H1 (cell line): ENCODE measurements around the gene DDI1.

Source experiments
- ASH2L ChIP-seq: fragments of 200-600, 300-600 bp; sonication (generic); IDR thresholded peaks from one replicate; pipeline ENCODE4 v1.7.1; 2017; ENCODE audit warnings: low read length
- CHD7 ChIP-seq: fragments of 300-600 bp; sonication (generic); IDR thresholded peaks from 2 replicates; pipeline ENCODE4 v1.7.1; 2012; ENCODE audit warnings: low read length, moderate library complexity, mild to moderate bottlenecking, inconsistent platforms; ENCODE audit not compliant: insufficient replicate concordance
- CTCF ChIP-seq, 3 experiments: IDR thresholded peaks; 1 replicate in 2 of 3; 2 replicates in 1 of 3; pipeline versions ENCODE4 v1.5.1 to v1.6.1; 2011; ENCODE audit warnings: low read length in 3 of 3, mild to moderate bottlenecking in 3 of 3, inconsistent platforms in 2 of 3, low read depth in 1 of 3, moderate library complexity in 1 of 3; ENCODE audit not compliant: insufficient read depth in 1 of 3; ENCODE audit errors: control extremely low read depth in 1 of 3
- E2F6 ChIP-seq: IDR thresholded peaks from 2 replicates; pipeline ENCODE4 v1.6.1; 2012; ENCODE audit warnings: inconsistent platforms
- SP1 ChIP-seq: IDR thresholded peaks from 2 replicates; pipeline ENCODE4 v1.6.1; 2011; ENCODE audit warnings: low read depth, low read length

GRCh38 chr11:103993507-103993906, 42.9 kb upstream of the DDI1 start:
- TF ChIP-seq CTCF (IDR thresholded peaks at IDR 0.05; ENCODE audit: control extremely low read depth in 1 of 3, insufficient read depth in 1 of 3, low read depth in 1 of 3, low read length in 3 of 3) (no peak), ASH2L (no peak), CHD7 (no peak), SP1 (no peak), E2F6 (no peak)
